ENCODE results near the gene ADGRL3. TPM values are rescaled to one million over a fixed set of nuclear protein-coding genes. Genes with fewer than 3 reads are reported as not detected.
"Not testable (repeated sequence)": the region's sequence is repeated elsewhere in the genome, so short reads cannot be mapped to it uniquely, and the experiment has no call there.

ADGRL3 gene
- total RNA-seq, 1 experiment from 2014 or later: 1.8 TPM

- DNase-seq (ENCODE audit: extremely low read depth, low read depth): no peak
Observed at GRCh38 chr4:61468024-61468720, 268.0 kb downstream of the ADGRL3 start.

GRCh38 chr4:61473306-61473705 lies 273.2 kb downstream of the ADGRL3 start:
- no peak for DNase-seq (ENCODE audit: extremely low read depth, low read depth)

- no peak for DNase-seq (ENCODE audit: extremely low read depth, low read depth)
Observed at GRCh38 chr4:61478340-61478739, 278.2 kb downstream of the ADGRL3 start.

GRCh38 chr4:61485056-61485455 lies 284.9 kb downstream of the ADGRL3 start:
- DNase-seq (ENCODE audit: extremely low read depth, low read depth): no peak

GRCh38 chr4:61489927-61490326 lies 289.8 kb downstream of the ADGRL3 start:
- no peak for DNase-seq (ENCODE audit: extremely low read depth, low read depth)

GRCh38 chr4:61493041-61493440 lies 292.9 kb downstream of the ADGRL3 start:
- no peak for DNase-seq (ENCODE audit: extremely low read depth, low read depth)

- DNase-seq (ENCODE audit: extremely low read depth, low read depth): no peak
Observed at GRCh38 chr4:61493470-61493869, 293.3 kb downstream of the ADGRL3 start.

GRCh38 chr4:61500883-61501282 lies 300.8 kb downstream of the ADGRL3 start:
- peak; percentile 6 for DNase-seq (ENCODE audit: extremely low read depth, low read depth)

- DNase-seq (ENCODE audit: extremely low read depth, low read depth): no peak
Observed at GRCh38 chr4:61501812-61502211, 301.7 kb downstream of the ADGRL3 start.

- no peak for DNase-seq (ENCODE audit: extremely low read depth, low read depth)
Observed at GRCh38 chr4:61505773-61506685, 305.9 kb downstream of the ADGRL3 start.

GRCh38 chr4:61507091-61507490 lies 307.0 kb downstream of the ADGRL3 start:
- DNase-seq (ENCODE audit: extremely low read depth, low read depth): no peak

GRCh38 chr4:61509721-61510241 lies 309.7 kb downstream of the ADGRL3 start:
- not testable (repeated sequence) for DNase-seq (ENCODE audit: extremely low read depth, low read depth)

GRCh38 chr4:61511716-61512488 lies 311.8 kb downstream of the ADGRL3 start:
- DNase-seq (ENCODE audit: extremely low read depth, low read depth): no peak

- no peak for DNase-seq (ENCODE audit: extremely low read depth, low read depth)
Observed at GRCh38 chr4:61514991-61515390, 314.9 kb downstream of the ADGRL3 start.

- DNase-seq (ENCODE audit: extremely low read depth, low read depth): no peak
Observed at GRCh38 chr4:61517144-61517543, 317.0 kb downstream of the ADGRL3 start.

- DNase-seq (ENCODE audit: extremely low read depth, low read depth): no peak
Observed at GRCh38 chr4:61520166-61520565, 320.0 kb downstream of the ADGRL3 start.

GRCh38 chr4:61520681-61521160 lies 320.6 kb downstream of the ADGRL3 start:
- DNase-seq (ENCODE audit: extremely low read depth, low read depth): no peak

GRCh38 chr4:61521451-61521850 lies 321.3 kb downstream of the ADGRL3 start:
- DNase-seq (ENCODE audit: extremely low read depth, low read depth): no peak

GRCh38 chr4:61522312-61522711 lies 322.2 kb downstream of the ADGRL3 start:
- DNase-seq (ENCODE audit: extremely low read depth, low read depth): no peak

- no peak for DNase-seq (ENCODE audit: extremely low read depth, low read depth)
Observed at GRCh38 chr4:61527888-61528287, 327.8 kb downstream of the ADGRL3 start.

- no peak for DNase-seq (ENCODE audit: extremely low read depth, low read depth)
Observed at GRCh38 chr4:61528595-61528994, 328.5 kb downstream of the ADGRL3 start.
